GM23338 (cell line): ENCODE data around the gene FBXO30. TPM values are rescaled to one million over a fixed set of nuclear protein-coding genes. Genes with fewer than 3 reads are reported as not detected.

ENCODE experiments used
- ATAC-seq: fragments of 200-7000 bp; cut with Tn5 transposase; 3 replicates; pipeline ENCODE4 v1.9.1; 2020
- DNase-seq: peaks from one replicate; pipeline ENCODE4 v3.0.0-alpha.2; 2015; ENCODE audit warnings: low spot score
- H2AFZ ChIP-seq: fragments of 200-600 bp; sonication (generic); 2 replicates; pipeline ENCODE4 v1.8.0; 2016; ENCODE audit warnings: antibody characterized with exemption, mild to moderate bottlenecking, moderate library complexity
- H3F3A ChIP-seq: fragments of 200-600 bp; sonication (generic); replicated peaks from 2 replicates; pipeline ENCODE4 v1.8.0; 2017; ENCODE audit warnings: antibody characterized with exemption, mixed run types, low read depth
- H3K27ac ChIP-seq: fragments of 200-600 bp; sonication (generic); 2 replicates; pipeline ENCODE4 v1.6.1; 2016; ENCODE audit warnings: low read depth
- H3K27me3 ChIP-seq: fragments of 200-600 bp; sonication (generic); 2 replicates; pipeline ENCODE4 v1.8.0; 2016; ENCODE audit warnings: mild to moderate bottlenecking, mixed run types, moderate library complexity; ENCODE audit not compliant: insufficient read depth
- H3K36me3 ChIP-seq: fragments of 200-600 bp; sonication (generic); 2 replicates; pipeline ENCODE4 v1.8.0; 2016; ENCODE audit warnings: mild to moderate bottlenecking; ENCODE audit not compliant: insufficient read depth
- H3K4me1 ChIP-seq: fragments of 200-600 bp; sonication (generic); 2 replicates; pipeline ENCODE4 v1.8.0; 2016; ENCODE audit warnings: mild to moderate bottlenecking, moderate library complexity; ENCODE audit not compliant: insufficient read depth
- H3K4me2 ChIP-seq: fragments of 200-600 bp; sonication (generic); 2 replicates; pipeline ENCODE4 v1.7.1; 2017; ENCODE audit warnings: mixed run types
- H3K4me3 ChIP-seq: fragments of 200-600 bp; sonication (generic); 2 replicates; pipeline ENCODE4 v1.6.1; 2016; ENCODE audit warnings: mixed run types
- H3K79me2 ChIP-seq: fragments of 200-600 bp; sonication (generic); replicated peaks from 2 replicates; pipeline ENCODE4 v1.8.0; 2017; ENCODE audit warnings: mild to moderate bottlenecking; ENCODE audit not compliant: insufficient read depth
- H3K9me2 ChIP-seq: fragments of 200-600 bp; sonication (generic); 2 replicates; pipeline ENCODE4 v1.8.0; 2017; ENCODE audit not compliant: insufficient read depth
- H4K20me1 ChIP-seq: fragments of 200-600 bp; sonication (generic); replicated peaks from 2 replicates; pipeline ENCODE4 v1.8.0; 2017; ENCODE audit warnings: mild to moderate bottlenecking; ENCODE audit not compliant: insufficient read depth
- H3K27ac Mint-ChIP-seq: 2 replicates; pipeline ENCODE4 v1.8.0; 2020; ENCODE audit warnings: inconsistent platforms, mild to moderate bottlenecking, moderate library complexity, mixed read lengths
- H3K27me3 Mint-ChIP-seq: 3 replicates; pipeline ENCODE4 v1.8.0; 2022; ENCODE audit warnings: low read depth, mild to moderate bottlenecking, moderate library complexity, mixed read lengths, inconsistent platforms; ENCODE audit not compliant: insufficient read depth, poor library complexity
- H3K36me3 Mint-ChIP-seq: 3 replicates; pipeline ENCODE4 v1.8.0; 2021; ENCODE audit warnings: low read depth, mild to moderate bottlenecking, inconsistent platforms, moderate library complexity, mixed read lengths
- H3K4me1 Mint-ChIP-seq: 3 replicates; pipeline ENCODE4 v1.8.0; 2020; ENCODE audit warnings: mild to moderate bottlenecking, inconsistent platforms, mixed read lengths
- H3K4me3 Mint-ChIP-seq: 3 replicates; pipeline ENCODE4 v1.8.0; 2021; ENCODE audit warnings: moderate library complexity, mild to moderate bottlenecking, inconsistent platforms, mixed read lengths
- H3K9me3 Mint-ChIP-seq: 3 replicates; pipeline ENCODE4 v1.8.0; 2020; ENCODE audit warnings: moderate library complexity, mild to moderate bottlenecking, inconsistent platforms, mixed read lengths
- CREB1 ChIP-seq: fragments of 250-450 bp; sonication (Bioruptor Pico); IDR thresholded peaks from 2 replicates; pipeline ENCODE4 v1.5.0; 2020; ENCODE audit warnings: low read depth, mild to moderate bottlenecking, moderate library complexity
- ETS1 ChIP-seq: IDR thresholded peaks from 2 replicates; pipeline ENCODE4 v1.6.1; 2016; ENCODE audit warnings: antibody characterized with exemption
- EZH2 ChIP-seq: fragments of 200-600 bp; sonication (generic); IDR thresholded peaks from one replicate; pipeline ENCODE4 v1.8.0; 2017; ENCODE audit warnings: antibody characterized with exemption, mild to moderate bottlenecking, low read depth; ENCODE audit not compliant: unreplicated experiment
- EZH2phosphoT487 ChIP-seq: fragments of 200-600 bp; sonication (generic); IDR thresholded peaks from one replicate; pipeline ENCODE4 v1.8.1; 2018; ENCODE audit warnings: antibody characterized with exemption; ENCODE audit not compliant: unreplicated experiment
- JUNB ChIP-seq: IDR thresholded peaks from one replicate; pipeline ENCODE4 v1.6.1; 2016; ENCODE audit warnings: antibody characterized with exemption; ENCODE audit not compliant: unreplicated experiment
- NANOG ChIP-seq: IDR thresholded peaks from 2 replicates; pipeline ENCODE4 v1.6.1; 2016; ENCODE audit warnings: antibody characterized with exemption, borderline replicate concordance
- POLR2AphosphoS5 ChIP-seq: IDR thresholded peaks from 2 replicates; pipeline ENCODE4 v1.6.1; 2016; ENCODE audit warnings: antibody characterized with exemption, low read depth
- REST ChIP-seq: IDR thresholded peaks from one replicate; pipeline ENCODE4 v1.6.1; 2018; ENCODE audit warnings: antibody characterized with exemption; ENCODE audit not compliant: unreplicated experiment
- STAT1 ChIP-seq: IDR thresholded peaks from one replicate; pipeline ENCODE4 v1.6.1; 2016; ENCODE audit warnings: antibody characterized with exemption; ENCODE audit not compliant: unreplicated experiment
- ZNF114 ChIP-seq: fragments of 250-450 bp; sonication (Bioruptor Pico); IDR thresholded peaks from 2 replicates; pipeline ENCODE4 v1.5.0; 2020; ENCODE audit warnings: mild to moderate bottlenecking, moderate library complexity
- ZNF331 ChIP-seq: fragments of 250-450 bp; sonication (Bioruptor Pico); IDR thresholded peaks from 2 replicates; pipeline ENCODE4 v1.5.0; 2020; ENCODE audit warnings: low read depth, mild to moderate bottlenecking, moderate library complexity
- polyA plus RNA-seq: library from polyadenylated mRNA; unstranded; fragments of >200 nt; fragmentation: Nextera tagmentation; extraction: Ambion mirVana; gene quantifications from 2 replicates; pipeline ENCODE4 v1.2.1, GENCODE V29; 2016
- total RNA-seq: library from RNA; depleted of rRNA; stranded (reverse); fragments of >200 nt; shearing (Covaris generic); gene quantifications from 2 replicates; pipeline ENCODE4 v1.2.3, GENCODE V29; 2014
- TF ChIP-seq, protein P1 (sequence below): fragments of 250-450 bp; sonication (Bioruptor Pico); IDR thresholded peaks from 2 replicates; pipeline ENCODE4 v1.5.0; 2020; ENCODE audit warnings: mild to moderate bottlenecking, moderate library complexity
- TF ChIP-seq, protein P2 (sequence below), 2 experiments: fragments of 200-600 bp in 1 of 2; sonication (generic) in 1 of 2; conservative IDR thresholded peaks; 2 replicates each; pipeline versions ENCODE4 v1.5.1 to v1.6.1; 2016 to 2017; ENCODE audit warnings: antibody characterized with exemption in 2 of 2, low read depth in 2 of 2, mild to moderate bottlenecking in 2 of 2, moderate library complexity in 1 of 2

The FBXO30 gene
- total and polyA plus RNA-seq, 2 experiments from 2014 or later = 6.5 to 21.3 TPM

- no peak overlapping the region for H3K27ac ChIP-seq
- no peak for TF ChIP-seq STAT1
- no peak for TF ChIP-seq EZH2phosphoT487
- no peak for TF ChIP-seq CREB1
- no peak for TF ChIP-seq JUNB
- TF ChIP-seq ZNF114 (CRISPR knock-in tag) = no peak
- TF ChIP-seq NANOG = no peak
- TF ChIP-seq ETS1 = no peak
- TF ChIP-seq EZH2 = no peak
- no peak for TF ChIP-seq REST
- TF ChIP-seq, protein P1, sequence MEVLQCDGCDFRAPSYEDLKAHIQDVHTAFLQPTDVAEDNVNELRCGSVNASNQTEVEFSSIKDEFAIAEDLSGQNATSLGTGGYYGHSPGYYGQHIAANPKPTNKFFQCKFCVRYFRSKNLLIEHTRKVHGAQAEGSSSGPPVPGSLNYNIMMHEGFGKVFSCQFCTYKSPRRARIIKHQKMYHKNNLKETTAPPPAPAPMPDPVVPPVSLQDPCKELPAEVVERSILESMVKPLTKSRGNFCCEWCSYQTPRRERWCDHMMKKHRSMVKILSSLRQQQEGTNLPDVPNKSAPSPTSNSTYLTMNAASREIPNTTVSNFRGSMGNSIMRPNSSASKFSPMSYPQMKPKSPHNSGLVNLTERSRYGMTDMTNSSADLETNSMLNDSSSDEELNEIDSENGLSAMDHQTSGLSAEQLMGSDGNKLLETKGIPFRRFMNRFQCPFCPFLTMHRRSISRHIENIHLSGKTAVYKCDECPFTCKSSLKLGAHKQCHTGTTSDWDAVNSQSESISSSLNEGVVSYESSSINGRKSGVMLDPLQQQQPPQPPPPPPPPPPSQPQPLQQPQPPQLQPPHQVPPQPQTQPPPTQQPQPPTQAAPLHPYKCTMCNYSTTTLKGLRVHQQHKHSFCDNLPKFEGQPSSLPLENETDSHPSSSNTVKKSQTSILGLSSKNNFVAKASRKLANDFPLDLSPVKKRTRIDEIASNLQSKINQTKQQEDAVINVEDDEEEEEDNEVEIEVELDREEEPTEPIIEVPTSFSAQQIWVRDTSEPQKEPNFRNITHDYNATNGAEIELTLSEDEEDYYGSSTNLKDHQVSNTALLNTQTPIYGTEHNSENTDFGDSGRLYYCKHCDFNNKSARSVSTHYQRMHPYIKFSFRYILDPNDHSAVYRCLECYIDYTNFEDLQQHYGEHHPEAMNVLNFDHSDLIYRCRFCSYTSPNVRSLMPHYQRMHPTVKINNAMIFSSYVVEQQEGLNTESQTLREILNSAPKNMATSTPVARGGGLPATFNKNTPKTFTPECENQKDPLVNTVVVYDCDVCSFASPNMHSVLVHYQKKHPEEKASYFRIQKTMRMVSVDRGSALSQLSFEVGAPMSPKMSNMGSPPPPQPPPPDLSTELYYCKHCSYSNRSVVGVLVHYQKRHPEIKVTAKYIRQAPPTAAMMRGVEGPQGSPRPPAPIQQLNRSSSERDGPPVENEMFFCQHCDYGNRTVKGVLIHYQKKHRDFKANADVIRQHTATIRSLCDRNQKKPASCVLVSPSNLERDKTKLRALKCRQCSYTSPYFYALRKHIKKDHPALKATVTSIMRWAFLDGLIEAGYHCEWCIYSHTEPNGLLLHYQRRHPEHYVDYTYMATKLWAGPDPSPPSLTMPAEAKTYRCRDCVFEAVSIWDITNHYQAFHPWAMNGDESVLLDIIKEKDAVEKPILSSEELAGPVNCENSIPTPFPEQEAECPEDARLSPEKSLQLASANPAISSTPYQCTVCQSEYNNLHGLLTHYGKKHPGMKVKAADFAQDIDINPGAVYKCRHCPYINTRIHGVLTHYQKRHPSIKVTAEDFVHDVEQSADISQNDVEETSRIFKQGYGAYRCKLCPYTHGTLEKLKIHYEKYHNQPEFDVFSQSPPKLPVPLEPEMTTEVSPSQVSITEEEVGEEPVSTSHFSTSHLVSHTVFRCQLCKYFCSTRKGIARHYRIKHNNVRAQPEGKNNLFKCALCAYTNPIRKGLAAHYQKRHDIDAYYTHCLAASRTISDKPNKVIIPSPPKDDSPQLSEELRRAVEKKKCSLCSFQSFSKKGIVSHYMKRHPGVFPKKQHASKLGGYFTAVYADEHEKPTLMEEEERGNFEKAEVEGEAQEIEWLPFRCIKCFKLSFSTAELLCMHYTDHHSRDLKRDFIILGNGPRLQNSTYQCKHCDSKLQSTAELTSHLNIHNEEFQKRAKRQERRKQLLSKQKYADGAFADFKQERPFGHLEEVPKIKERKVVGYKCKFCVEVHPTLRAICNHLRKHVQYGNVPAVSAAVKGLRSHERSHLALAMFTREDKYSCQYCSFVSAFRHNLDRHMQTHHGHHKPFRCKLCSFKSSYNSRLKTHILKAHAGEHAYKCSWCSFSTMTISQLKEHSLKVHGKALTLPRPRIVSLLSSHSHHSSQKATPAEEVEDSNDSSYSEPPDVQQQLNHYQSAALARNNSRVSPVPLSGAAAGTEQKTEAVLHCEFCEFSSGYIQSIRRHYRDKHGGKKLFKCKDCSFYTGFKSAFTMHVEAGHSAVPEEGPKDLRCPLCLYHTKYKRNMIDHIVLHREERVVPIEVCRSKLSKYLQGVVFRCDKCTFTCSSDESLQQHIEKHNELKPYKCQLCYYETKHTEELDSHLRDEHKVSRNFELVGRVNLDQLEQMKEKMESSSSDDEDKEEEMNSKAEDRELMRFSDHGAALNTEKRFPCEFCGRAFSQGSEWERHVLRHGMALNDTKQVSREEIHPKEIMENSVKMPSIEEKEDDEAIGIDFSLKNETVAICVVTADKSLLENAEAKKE = no peak
- TF ChIP-seq, protein P2, sequence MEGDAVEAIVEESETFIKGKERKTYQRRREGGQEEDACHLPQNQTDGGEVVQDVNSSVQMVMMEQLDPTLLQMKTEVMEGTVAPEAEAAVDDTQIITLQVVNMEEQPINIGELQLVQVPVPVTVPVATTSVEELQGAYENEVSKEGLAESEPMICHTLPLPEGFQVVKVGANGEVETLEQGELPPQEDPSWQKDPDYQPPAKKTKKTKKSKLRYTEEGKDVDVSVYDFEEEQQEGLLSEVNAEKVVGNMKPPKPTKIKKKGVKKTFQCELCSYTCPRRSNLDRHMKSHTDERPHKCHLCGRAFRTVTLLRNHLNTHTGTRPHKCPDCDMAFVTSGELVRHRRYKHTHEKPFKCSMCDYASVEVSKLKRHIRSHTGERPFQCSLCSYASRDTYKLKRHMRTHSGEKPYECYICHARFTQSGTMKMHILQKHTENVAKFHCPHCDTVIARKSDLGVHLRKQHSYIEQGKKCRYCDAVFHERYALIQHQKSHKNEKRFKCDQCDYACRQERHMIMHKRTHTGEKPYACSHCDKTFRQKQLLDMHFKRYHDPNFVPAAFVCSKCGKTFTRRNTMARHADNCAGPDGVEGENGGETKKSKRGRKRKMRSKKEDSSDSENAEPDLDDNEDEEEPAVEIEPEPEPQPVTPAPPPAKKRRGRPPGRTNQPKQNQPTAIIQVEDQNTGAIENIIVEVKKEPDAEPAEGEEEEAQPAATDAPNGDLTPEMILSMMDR (conservative IDR thresholded peaks at IDR 0.05; ENCODE audit: low read depth in 2 of 2) = no peak
- no peak for TF ChIP-seq POLR2AphosphoS5
- no peak for TF ChIP-seq ZNF331 (CRISPR knock-in tag)
- Mint-ChIP-seq H3K36me3 (no peaks in the 10 kb centered on the region), H3K4me3 (no peak overlapping the region), H3K9me3 (no peaks in the 10 kb centered on the region), H3K27me3 (no peaks in the 10 kb centered on the region), H3K4me1 (peaks cover 6% of the 10 kb centered on the region; the same call in 2 of the 3 replicates), H3K27ac (peak overlapping the region; percentile 57; the same call in 1 of the 2 replicates)
- peaks cover 3% of the 10 kb centered on the region for H3K9me2 ChIP-seq
- no peaks in the 10 kb centered on the region for H3F3A ChIP-seq
- H3K4me1 ChIP-seq = 0 out of 2 replicates have a peak, but pooled peaks cover 3% of the 10 kb centered on the region
- no peak overlapping the region for H3K4me2 ChIP-seq
- H3K79me2 ChIP-seq = no peaks in the 10 kb centered on the region
- no peak for ATAC-seq
- H4K20me1 ChIP-seq = no peaks in the 10 kb centered on the region
- H3K36me3 ChIP-seq = no peaks in the 10 kb centered on the region
- H2AFZ ChIP-seq = no peak overlapping the region
- no peak for DNase-seq
- H3K4me3 ChIP-seq = no peak overlapping the region
- H3K27me3 ChIP-seq = no peaks in the 10 kb centered on the region
Measured at GRCh38 chr6:145749632-145750031, 65.0 kb downstream of the FBXO30 start.
